Activated T-helper 2 cell treated with anti-CD3 and anti-CD28 coated beads, Interferon-gamma antibody, Interleukin-2, Interleukin-4, amounts not matched to agents 10 μg/mL and 5 μg/mL and 100 μg/mL, durations not matched to agents 14 hours and 24 hours and 36 hours (primary cell): Measurements from ENCODE around the gene SLC16A10. TPM values are rescaled to one million over a fixed set of nuclear protein-coding genes. Genes with fewer than 3 reads are reported as not detected.
"Not testable (repeated sequence)": the region's sequence is repeated elsewhere in the genome, so short reads cannot be mapped to it uniquely, and the experiment has no call there.

Source experiments
- DNase-seq: peaks from one replicate; pipeline ENCODE4 v3.0.0; 2021; ENCODE audit warnings: low spot score
- H3K27ac Mint-ChIP-seq: one replicate; pipeline ENCODE4 v1.8.0; 2021; ENCODE audit warnings: mixed read lengths
- H3K27me3 Mint-ChIP-seq: one replicate; pipeline ENCODE4 v1.8.0; 2021; ENCODE audit warnings: low read depth, mixed read lengths
- H3K36me3 Mint-ChIP-seq: one replicate; pipeline ENCODE4 v1.8.0; 2021; ENCODE audit warnings: low read depth, mixed read lengths
- H3K4me1 Mint-ChIP-seq: one replicate; pipeline ENCODE4 v1.8.0; 2021; ENCODE audit warnings: low read depth, mixed read lengths
- H3K4me3 Mint-ChIP-seq: one replicate; pipeline ENCODE4 v1.8.0; 2021; ENCODE audit warnings: low read depth, mild to moderate bottlenecking, moderate library complexity, mixed read lengths
- H3K9me3 Mint-ChIP-seq: one replicate; pipeline ENCODE4 v1.8.0; 2021; ENCODE audit warnings: mixed read lengths
- intact Hi-C: fragments of 100-400 bp; cut with micrococcal nuclease; formaldehyde crosslinking; loops from one replicate; pipeline ENCODE4 v1.15.1; 2023
- total RNA-seq: library from RNA; stranded (reverse); gene quantifications from 2 replicates; pipeline ENCODE4 v1.2.3, GENCODE V29; 2022

The SLC16A10 gene
- total RNA-seq, 1 donor from 2014 or later = 2.9 TPM

DNA sequence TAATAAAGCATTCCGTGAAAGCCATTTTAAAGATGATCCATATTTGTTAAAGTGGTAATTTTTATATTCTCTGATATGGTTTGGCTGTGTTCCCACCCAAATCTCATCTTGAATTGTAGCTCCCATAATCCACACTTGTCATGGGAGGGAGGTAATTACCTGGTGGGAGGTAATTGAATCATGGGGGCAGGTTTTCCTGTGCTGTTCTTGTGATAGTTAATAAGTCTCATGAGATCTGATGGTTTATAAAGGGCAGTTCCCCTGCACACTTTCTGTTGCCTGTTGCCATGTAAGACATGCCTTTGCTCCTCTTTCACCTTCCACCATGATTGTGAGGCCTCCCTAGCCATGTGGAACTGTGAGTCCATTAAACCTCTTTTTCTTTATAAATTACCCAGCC, 8.2 kb downstream of the SLC16A10 start:
- intact Hi-C loops, H3K27me3 Mint-ChIP-seq, H3K27ac Mint-ChIP-seq: not testable (repeated sequence)

DNA sequence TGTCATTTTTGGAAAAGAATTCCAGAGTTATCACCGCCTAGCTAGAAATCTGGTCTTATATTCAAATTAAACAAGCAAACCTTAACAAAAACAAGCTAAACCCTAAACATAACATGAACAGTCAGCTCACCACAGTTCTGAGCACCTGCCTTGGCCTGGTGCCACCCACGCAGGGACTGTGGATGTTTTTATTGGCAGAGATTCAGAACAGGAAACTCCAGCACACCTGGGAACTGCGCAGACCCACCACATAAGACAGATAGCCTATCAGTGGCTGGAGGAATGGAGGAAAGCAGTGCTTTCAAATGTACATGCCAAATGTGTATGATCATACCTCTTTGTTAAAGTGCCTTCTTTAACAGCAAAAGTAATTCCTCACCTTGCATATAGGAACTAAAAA, 8.9 kb downstream of the SLC16A10 start:
- Mint-ChIP-seq H3K36me3 (no peaks in the 10 kb centered on the region), H3K27ac (no peak overlapping the region), H3K27me3 (peaks cover 1% of the 10 kb centered on the region), H3K9me3 (no peaks in the 10 kb centered on the region), H3K4me3 (no peak overlapping the region), H3K4me1 (peaks cover 4% of the 10 kb centered on the region)
- DNase-seq = no peak
- intact Hi-C loops = no loop called here

More for the DNA sequence above, 8.2 kb downstream of the SLC16A10 start:
- H3K4me3 Mint-ChIP-seq, H3K4me1 Mint-ChIP-seq, DNase-seq, H3K9me3 Mint-ChIP-seq, H3K36me3 Mint-ChIP-seq: not testable (repeated sequence)

DNA sequence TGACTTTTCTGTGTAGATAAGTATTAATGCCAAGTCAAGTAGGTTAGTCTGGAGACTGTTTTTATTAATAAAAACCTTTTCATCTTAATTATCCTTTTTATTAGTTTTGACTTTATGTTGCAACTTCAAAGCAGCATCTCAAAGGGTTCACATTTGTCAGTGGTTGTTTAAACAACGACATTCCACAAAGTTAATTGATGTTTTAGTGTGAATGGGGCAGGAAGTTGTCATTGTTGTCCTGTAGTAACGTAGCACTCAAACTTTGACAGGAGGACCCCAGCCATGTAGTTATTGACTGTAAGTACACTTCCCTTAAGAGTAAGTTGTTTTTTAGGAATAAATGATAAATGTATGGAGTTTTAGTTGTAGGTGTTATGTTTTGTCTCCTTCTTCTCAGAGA, 11.3 kb downstream of the SLC16A10 start:
- no peaks in the 10 kb centered on the region for H3K36me3 Mint-ChIP-seq
- no peak overlapping the region for H3K27ac Mint-ChIP-seq
- no peak overlapping the region for H3K4me3 Mint-ChIP-seq
- H3K9me3 Mint-ChIP-seq = no peaks in the 10 kb centered on the region
- intact Hi-C loops = no loop called here
- DNase-seq = no peak
- H3K4me1 Mint-ChIP-seq = peaks cover 4% of the 10 kb centered on the region
- peaks cover 1% of the 10 kb centered on the region for H3K27me3 Mint-ChIP-seq

GRCh38 chr6:111101987-111102386, 14.7 kb downstream of the SLC16A10 start:
- no peak overlapping the region for H3K27ac Mint-ChIP-seq
- intact Hi-C loops = no loop called here
- no peak overlapping the region for H3K4me3 Mint-ChIP-seq
- H3K4me1 Mint-ChIP-seq = peaks cover 8% of the 10 kb centered on the region
- no peaks in the 10 kb centered on the region for H3K36me3 Mint-ChIP-seq
- no peaks in the 10 kb centered on the region for H3K27me3 Mint-ChIP-seq
- DNase-seq = no peak
- H3K9me3 Mint-ChIP-seq = peaks cover 3% of the 10 kb centered on the region

DNA sequence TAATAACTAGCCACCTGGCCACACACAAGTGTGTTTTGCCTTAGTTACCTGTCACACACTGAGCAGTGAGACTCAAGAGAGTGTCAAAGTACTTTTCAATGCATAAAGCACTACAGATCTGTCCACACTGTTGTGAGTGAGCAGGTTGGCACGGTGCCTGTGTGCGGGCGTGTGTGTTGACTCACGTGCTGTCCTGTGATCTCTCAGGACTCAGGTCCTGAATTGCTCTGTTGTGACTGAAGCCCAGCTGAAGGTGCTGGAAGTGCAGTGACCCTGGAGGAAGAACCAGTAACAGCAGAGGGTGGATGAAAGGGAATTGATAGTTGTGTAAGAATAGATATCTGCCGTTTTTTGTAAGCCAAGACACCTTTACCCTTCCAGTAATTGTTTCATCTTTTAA, 18.3 kb downstream of the SLC16A10 start:
- H3K9me3 Mint-ChIP-seq = peaks cover 10% of the 10 kb centered on the region
- H3K36me3 Mint-ChIP-seq = no peaks in the 10 kb centered on the region
- H3K27ac Mint-ChIP-seq = no peak overlapping the region
- H3K4me1 Mint-ChIP-seq = peaks cover 8% of the 10 kb centered on the region
- no peak for DNase-seq
- intact Hi-C loops = no loop called here
- no peak overlapping the region for H3K4me3 Mint-ChIP-seq
- H3K27me3 Mint-ChIP-seq = no peaks in the 10 kb centered on the region

GRCh38 chr6:111107589-111107988, 20.3 kb downstream of the SLC16A10 start:
- no peaks in the 10 kb centered on the region for H3K36me3 Mint-ChIP-seq
- H3K4me3 Mint-ChIP-seq = no peak overlapping the region
- no peaks in the 10 kb centered on the region for H3K27me3 Mint-ChIP-seq
- H3K9me3 Mint-ChIP-seq = peaks cover 10% of the 10 kb centered on the region
- DNase-seq = no peak
- intact Hi-C loops = no loop called here
- peaks cover 8% of the 10 kb centered on the region for H3K4me1 Mint-ChIP-seq
- H3K27ac Mint-ChIP-seq = no peak overlapping the region

GRCh38 chr6:111110036-111110435, 22.7 kb downstream of the SLC16A10 start:
- intact Hi-C loops = no loop called here
- no peak overlapping the region for H3K27ac Mint-ChIP-seq

DNA sequence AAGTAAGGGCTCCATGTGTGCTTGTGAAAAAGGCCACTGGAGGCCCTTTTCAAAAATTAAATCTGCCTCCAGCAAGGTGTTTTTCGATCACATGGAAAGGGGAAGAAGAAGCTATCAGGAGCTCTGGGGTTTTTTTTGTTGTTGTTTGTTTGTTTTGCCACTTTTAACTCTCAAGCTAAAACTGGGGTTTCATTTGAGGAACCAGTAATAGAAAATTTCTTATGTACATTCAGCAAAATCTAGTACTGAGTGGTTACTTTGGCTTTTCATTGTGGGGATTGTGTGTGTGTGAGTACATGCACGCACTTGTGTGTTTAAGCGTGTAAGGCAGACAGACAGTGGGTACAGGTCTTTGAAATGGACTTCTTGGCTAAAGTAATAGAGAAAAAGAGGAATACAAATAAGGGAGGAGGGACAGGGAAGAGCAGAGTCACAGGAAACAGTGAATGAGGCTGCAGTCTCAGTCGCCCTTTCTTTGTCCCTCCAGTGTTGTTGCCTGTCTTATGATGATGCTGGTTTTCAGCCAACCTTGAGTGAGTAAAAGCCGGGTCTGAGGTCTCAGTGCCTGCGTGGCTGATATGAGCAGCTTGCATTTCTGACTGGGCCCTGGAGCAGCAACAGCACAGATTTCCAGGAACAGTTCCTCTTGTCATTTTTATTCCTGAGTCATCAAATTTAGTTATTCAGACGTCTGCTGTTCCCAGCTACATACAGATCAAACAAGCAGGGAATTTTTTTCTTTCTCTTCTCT, 26.2 kb downstream of the SLC16A10 start:
- no peaks in the 10 kb centered on the region for H3K9me3 Mint-ChIP-seq
- no peak overlapping the region for H3K4me3 Mint-ChIP-seq
- peaks cover 12% of the 10 kb centered on the region for H3K4me1 Mint-ChIP-seq
- H3K36me3 Mint-ChIP-seq = no peaks in the 10 kb centered on the region
- no peaks in the 10 kb centered on the region for H3K27me3 Mint-ChIP-seq
- no peak for DNase-seq
- intact Hi-C loops = no loop called here
- H3K27ac Mint-ChIP-seq = peak overlapping the region; percentile 70

More at GRCh38 chr6:111110036-111110435, 22.7 kb downstream of the SLC16A10 start:
- Mint-ChIP-seq H3K4me1 (peaks cover 19% of the 10 kb centered on the region), H3K27me3 (no peaks in the 10 kb centered on the region), H3K4me3 (no peak overlapping the region), H3K9me3 (peaks cover 10% of the 10 kb centered on the region), H3K36me3 (no peaks in the 10 kb centered on the region)
- DNase-seq = no peak

DNA sequence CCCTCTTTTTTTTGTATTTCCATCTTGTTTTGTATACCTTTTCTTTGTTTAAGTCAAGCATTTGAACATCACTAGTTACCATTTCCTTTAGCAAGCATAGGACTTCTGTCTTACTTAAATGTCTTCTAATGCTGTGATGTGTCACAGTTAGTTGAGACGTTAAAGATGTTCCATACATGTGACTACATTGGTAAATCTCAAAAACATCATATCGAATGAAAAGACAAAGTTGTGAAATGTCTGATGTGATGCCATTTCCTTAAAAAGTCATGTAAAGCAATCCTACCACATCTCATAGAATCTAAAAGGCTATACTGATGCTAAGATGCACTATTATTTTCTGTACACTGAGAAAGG, 26.8 kb downstream of the SLC16A10 start:
- Mint-ChIP-seq H3K4me1 (peaks cover 12% of the 10 kb centered on the region), H3K27me3 (no peaks in the 10 kb centered on the region), H3K36me3 (no peaks in the 10 kb centered on the region), H3K27ac (peak overlapping the region; percentile 70), H3K4me3 (no peak overlapping the region), H3K9me3 (no peaks in the 10 kb centered on the region)
- intact Hi-C loops = no loop called here
- DNase-seq = no peak

DNA sequence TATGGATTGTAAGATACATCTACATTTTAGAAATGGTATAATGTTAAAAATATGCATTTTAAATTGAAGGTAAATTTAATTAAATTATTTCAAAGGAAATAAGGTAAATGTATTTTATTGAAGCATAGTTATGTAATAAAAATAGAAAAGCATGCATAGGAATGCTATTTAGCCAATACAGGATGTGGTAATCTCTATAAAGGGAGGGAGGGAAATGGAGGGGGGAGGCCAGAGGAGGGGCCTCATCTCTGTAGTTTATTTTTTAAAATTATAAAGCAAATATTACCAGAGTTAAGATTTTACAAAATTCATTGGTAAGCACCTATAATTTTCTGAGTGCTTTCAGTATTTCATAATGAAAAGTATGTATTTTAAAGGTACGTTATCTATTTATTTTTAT, 27.2 kb downstream of the SLC16A10 start:
- Mint-ChIP-seq H3K4me3 (no peak overlapping the region), H3K9me3 (no peaks in the 10 kb centered on the region), H3K27me3 (no peaks in the 10 kb centered on the region), H3K4me1 (peaks cover 12% of the 10 kb centered on the region), H3K36me3 (no peaks in the 10 kb centered on the region), H3K27ac (no peak overlapping the region)
- DNase-seq = no peak
- intact Hi-C loops = no loop called here

GRCh38 chr6:111118826-111119225, 31.5 kb downstream of the SLC16A10 start:
- peaks cover 10% of the 10 kb centered on the region for H3K4me1 Mint-ChIP-seq
- no peak overlapping the region for H3K4me3 Mint-ChIP-seq
- DNase-seq = no peak
- intact Hi-C loops = no loop called here
- no peak overlapping the region for H3K27ac Mint-ChIP-seq
- no peaks in the 10 kb centered on the region for H3K27me3 Mint-ChIP-seq
- no peaks in the 10 kb centered on the region for H3K36me3 Mint-ChIP-seq
- no peaks in the 10 kb centered on the region for H3K9me3 Mint-ChIP-seq

GRCh38 chr6:111119571-111120329, 32.4 kb downstream of the SLC16A10 start:
- Mint-ChIP-seq H3K27me3 (no peaks in the 10 kb centered on the region), H3K4me1 (peaks cover 6% of the 10 kb centered on the region), H3K27ac (no peak overlapping the region), H3K9me3 (no peaks in the 10 kb centered on the region), H3K36me3 (no peaks in the 10 kb centered on the region), H3K4me3 (no peak overlapping the region)
- DNase-seq = no peak
- intact Hi-C loops = no loop called here

DNA sequence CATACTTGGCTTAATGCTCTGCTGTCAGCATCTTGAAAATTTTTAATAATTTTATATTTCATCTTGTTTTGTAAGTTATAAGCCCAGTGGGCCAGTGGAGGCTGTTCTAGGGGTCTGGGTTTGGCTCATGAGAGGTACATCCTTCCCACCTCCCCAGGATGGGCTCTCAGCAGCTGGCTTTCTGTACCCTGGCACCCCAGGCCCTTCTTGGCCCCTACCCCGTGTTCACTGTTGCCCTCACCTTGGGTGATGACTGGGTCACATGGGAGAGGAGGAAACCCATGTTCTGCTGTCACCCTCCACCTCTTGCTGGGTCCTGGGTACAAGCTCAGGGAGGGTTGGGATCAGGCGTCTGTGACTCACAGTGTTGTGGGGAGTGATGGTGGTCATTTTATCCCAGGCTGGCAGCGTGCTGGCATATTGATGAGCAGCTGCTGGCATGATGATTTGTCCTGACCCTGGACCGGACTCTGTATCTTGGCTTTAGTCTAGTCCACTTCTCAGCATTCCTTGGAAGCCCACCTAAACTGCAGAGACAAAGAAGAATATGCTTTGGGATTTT, 34.6 kb downstream of the SLC16A10 start:
- H3K27ac Mint-ChIP-seq = no peak overlapping the region
- intact Hi-C loops = no loop called here
- peaks cover 3% of the 10 kb centered on the region for H3K4me1 Mint-ChIP-seq
- no peak for DNase-seq
- no peaks in the 10 kb centered on the region for H3K36me3 Mint-ChIP-seq
- no peak overlapping the region for H3K4me3 Mint-ChIP-seq
- no peaks in the 10 kb centered on the region for H3K9me3 Mint-ChIP-seq
- H3K27me3 Mint-ChIP-seq = no peaks in the 10 kb centered on the region
